HG02885 (cell line): ENCODE results near the gene HEATR5A.
A peak's percentile ranks its signal among the peaks of the same experiment; 100 is the strongest.

Experiments used
- ATAC-seq: cut with Tn5 transposase; IDR thresholded peaks from one replicate; pipeline ENCODE4 v1.9.1; 2021; ENCODE audit warnings: mild to moderate bottlenecking; ENCODE audit not compliant: unreplicated experiment, poor library complexity

HEATR5A gene

GRCh38 chr14:31428011-31428410, 7.7 kb upstream of the HEATR5A start:
- ATAC-seq: no peak

- ATAC-seq: no peak
Measured at GRCh38 chr14:31426663-31427062, 6.3 kb upstream of the HEATR5A start.

- ATAC-seq: no peak
Measured at GRCh38 chr14:31425905-31426304, 5.6 kb upstream of the HEATR5A start.

- ATAC-seq: no peak
Measured at GRCh38 chr14:31421200-31421599, 850 bp upstream of the HEATR5A start.

- ATAC-seq: peak; percentile 23
Measured at GRCh38 chr14:31419967-31420318, 407 bp downstream of the HEATR5A start.

- ATAC-seq: no peak
Measured at GRCh38 chr14:31419179-31419966, 977 bp downstream of the HEATR5A start.

GRCh38 chr14:31418440-31418839, 1.9 kb downstream of the HEATR5A start:
- no peak for ATAC-seq

- no peak for ATAC-seq
Measured at GRCh38 chr14:31414190-31414833, 6.0 kb downstream of the HEATR5A start.

GRCh38 chr14:31411218-31411727, 9.1 kb downstream of the HEATR5A start:
- no peak for ATAC-seq

- ATAC-seq: no peak
Measured at GRCh38 chr14:31410048-31410650, 10.2 kb downstream of the HEATR5A start.

- no peak for ATAC-seq
Measured at GRCh38 chr14:31408421-31408820, 11.9 kb downstream of the HEATR5A start.

GRCh38 chr14:31405599-31406232, 14.6 kb downstream of the HEATR5A start:
- no peak for ATAC-seq

GRCh38 chr14:31405106-31405505, 15.2 kb downstream of the HEATR5A start:
- ATAC-seq: no peak

GRCh38 chr14:31403707-31404106, 16.6 kb downstream of the HEATR5A start:
- no peak for ATAC-seq

- ATAC-seq: no peak
Measured at GRCh38 chr14:31402764-31403439, 17.4 kb downstream of the HEATR5A start.

GRCh38 chr14:31401369-31401932, 18.9 kb downstream of the HEATR5A start:
- no peak for ATAC-seq

GRCh38 chr14:31400031-31400638, 20.2 kb downstream of the HEATR5A start:
- peak; percentile 64 for ATAC-seq

- no peak for ATAC-seq
Measured at GRCh38 chr14:31395572-31396205, 24.7 kb downstream of the HEATR5A start.

- ATAC-seq: no peak
Measured at GRCh38 chr14:31395119-31395518, 25.2 kb downstream of the HEATR5A start.
